Mononuclear cell (primary cell): ENCODE data around the gene ZNF37A. TPM values are rescaled to one million over a fixed set of nuclear protein-coding genes. Genes with fewer than 3 reads are reported as not detected.

Experiments
- total RNA-seq: library from RNA; depleted of rRNA; stranded (reverse); fragments of >200 nt; gene quantifications from one replicate; pipeline ENCODE4 v1.2.3, GENCODE V29; 2012

The ZNF37A gene
- total RNA-seq, 1 donor = 9.1 TPM

Other genes with a start within 250 kb of the ZNF37A start
- gene ZNF248, start 236.7 kb upstream of the ZNF37A start, total RNA-seq = 2.9 TPM
- gene ZNF25, start 117.7 kb upstream of the ZNF37A start, total RNA-seq = 7.9 TPM
- 39.0 TPM for gene ZNF33A, start 83.7 kb upstream of the ZNF37A start, total RNA-seq